Jurkat, Clone E6-1 (cell line): ENCODE data around the gene LZTS3.
"Not testable (repeated sequence)": the region's sequence is repeated elsewhere in the genome, so short reads cannot be mapped to it uniquely, and the experiment has no call there.

Experiments used
- DNase-seq: peaks from one replicate; pipeline ENCODE4 v3.0.0-alpha.2; 2011; ENCODE audit warnings: low read depth, low spot score
- H3K4me3 ChIP-seq: 2 replicates; pipeline ENCODE4 v1.5.1; 2011; ENCODE audit warnings: mild to moderate bottlenecking, low read length, control low read depth, moderate library complexity

LZTS3 gene

DNA sequence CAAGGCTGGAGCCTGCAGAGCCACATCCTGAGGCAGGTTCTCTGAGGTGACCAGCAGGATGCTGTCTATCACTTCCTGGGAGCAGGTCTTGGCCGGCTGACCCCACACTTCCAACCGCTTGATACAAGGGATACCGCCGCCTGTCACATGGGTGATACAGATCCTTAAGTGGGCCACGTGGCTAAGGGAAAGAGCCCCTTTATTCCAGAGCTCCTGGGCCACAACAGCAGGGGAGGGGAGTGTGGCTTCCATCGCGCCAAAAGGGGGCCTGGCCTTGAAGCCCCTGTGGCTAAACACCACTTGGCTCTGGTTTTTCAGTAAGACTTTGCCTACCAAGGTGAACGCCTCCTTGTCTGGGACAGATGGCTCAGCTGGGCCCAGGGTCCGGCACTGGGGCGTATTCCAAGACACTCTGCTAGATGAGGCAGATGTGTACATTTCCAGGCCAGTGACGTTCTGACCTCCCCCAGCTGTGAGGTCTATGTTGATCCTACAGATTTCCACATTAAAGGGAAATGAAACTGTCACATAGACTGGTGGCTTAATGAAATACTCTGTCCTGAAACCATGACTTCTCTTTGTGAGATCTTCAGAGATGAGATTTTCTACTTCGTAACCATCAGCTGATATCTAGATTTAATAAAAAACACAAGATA lies 51.3 kb downstream of the LZTS3 start:
- H3K4me3 ChIP-seq, result no peak overlapping the region

DNA sequence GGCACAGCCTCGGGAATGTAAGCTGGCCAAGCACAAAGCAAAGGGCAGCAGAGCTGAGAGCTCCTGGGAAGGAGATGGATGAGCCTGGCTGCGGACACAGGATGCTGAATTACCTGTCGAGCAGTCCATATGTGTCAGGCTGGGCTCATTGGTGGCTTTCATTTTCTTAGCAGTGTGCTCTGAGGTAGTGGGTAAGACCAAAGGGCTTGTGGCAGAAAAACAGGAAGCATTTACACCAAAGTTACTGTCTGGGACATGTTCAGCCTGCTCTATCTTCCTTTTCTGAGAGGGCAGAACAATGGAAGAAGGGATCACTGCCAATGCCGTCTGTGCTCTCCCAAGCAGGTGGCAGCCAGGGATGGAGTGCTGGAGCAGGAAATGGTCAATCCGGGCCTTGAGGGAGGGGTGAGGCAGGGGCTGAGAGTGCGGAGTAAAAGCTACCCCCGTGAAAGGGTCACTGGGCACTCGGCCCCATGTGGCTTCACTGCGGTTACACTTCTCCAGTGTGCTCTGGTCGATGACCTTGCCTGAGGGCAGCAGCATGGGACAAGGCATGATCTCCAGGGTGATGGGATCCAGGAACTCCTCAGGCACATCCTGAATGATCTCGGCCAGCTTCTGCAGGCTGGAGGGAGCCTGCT lies 52.0 kb downstream of the LZTS3 start:
- DNase-seq, result peak; percentile 54

More for the DNA sequence above, 51.3 kb downstream of the LZTS3 start:
- DNase-seq, result no peak

DNA sequence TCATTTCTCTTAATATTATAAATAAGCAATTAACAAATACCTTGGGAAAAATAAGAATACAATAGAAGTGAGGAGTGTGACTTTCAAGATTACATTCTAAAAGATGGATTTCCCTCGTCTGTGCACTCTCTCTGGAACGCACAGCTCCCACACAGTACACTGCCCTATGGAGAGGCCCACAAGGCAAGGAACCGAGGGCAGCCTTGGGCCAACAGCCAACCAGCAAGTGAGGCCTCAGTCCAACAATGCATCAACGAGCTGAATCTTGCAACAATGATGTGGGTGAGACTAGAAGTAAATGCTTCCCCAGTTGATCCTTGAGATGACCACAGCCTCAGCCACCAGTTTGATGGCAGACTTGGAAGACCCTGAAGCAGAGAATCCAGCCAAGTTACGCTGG lies 54.3 kb downstream of the LZTS3 start:
- no peak for DNase-seq
- H3K4me3 ChIP-seq, result no peak overlapping the region

More for the DNA sequence above, 52.0 kb downstream of the LZTS3 start:
- H3K4me3 ChIP-seq, result no peak overlapping the region

DNA sequence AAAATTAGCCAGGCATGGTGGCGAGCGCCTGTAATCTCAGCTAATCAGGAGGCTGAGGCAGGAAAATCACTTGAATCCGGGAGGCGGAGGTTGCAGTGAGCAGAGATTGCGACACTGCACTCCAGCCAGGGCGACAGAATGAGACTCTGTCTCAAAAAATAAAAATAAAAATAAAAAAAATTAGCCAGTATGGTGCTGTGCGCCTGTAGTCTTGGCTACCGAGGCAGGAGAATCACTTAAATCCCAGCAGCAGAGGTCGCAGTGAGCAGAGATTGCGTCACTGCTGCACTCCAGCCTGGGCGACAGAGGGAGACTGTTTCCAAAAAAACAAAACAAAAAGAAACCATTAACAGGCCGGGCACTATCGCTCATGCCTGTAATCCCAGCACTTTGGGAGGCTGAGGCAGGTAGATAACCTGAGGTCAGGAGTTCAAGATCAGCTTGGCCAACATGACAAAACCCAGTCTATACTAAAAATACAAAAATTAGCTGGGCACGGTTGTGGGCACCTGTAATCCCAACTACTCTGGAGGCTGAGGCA lies 55.4 kb downstream of the LZTS3 start:
- not testable (repeated sequence) for H3K4me3 ChIP-seq
- peak; percentile 50 for DNase-seq

DNA sequence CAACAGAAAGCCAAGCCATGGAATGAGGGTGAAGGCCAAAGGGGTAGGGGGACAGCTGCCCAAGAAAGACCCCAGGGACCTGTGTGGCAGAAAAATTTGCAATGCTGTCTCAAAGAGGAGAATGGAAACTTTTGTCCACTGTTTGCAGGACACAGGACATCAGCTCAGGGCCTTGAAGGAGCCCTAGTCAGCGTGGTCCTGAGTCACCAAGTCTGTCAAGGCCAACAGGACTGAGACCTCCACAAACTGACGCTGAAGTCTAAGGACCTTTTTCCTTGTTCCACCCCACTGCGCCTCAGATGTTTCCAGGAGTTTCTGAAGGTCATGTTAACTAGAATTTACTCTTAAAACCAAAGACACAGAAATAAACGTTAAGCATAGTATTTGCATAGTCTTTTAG lies 57.0 kb downstream of the LZTS3 start:
- no peak overlapping the region for H3K4me3 ChIP-seq
- DNase-seq, result no peak

DNA sequence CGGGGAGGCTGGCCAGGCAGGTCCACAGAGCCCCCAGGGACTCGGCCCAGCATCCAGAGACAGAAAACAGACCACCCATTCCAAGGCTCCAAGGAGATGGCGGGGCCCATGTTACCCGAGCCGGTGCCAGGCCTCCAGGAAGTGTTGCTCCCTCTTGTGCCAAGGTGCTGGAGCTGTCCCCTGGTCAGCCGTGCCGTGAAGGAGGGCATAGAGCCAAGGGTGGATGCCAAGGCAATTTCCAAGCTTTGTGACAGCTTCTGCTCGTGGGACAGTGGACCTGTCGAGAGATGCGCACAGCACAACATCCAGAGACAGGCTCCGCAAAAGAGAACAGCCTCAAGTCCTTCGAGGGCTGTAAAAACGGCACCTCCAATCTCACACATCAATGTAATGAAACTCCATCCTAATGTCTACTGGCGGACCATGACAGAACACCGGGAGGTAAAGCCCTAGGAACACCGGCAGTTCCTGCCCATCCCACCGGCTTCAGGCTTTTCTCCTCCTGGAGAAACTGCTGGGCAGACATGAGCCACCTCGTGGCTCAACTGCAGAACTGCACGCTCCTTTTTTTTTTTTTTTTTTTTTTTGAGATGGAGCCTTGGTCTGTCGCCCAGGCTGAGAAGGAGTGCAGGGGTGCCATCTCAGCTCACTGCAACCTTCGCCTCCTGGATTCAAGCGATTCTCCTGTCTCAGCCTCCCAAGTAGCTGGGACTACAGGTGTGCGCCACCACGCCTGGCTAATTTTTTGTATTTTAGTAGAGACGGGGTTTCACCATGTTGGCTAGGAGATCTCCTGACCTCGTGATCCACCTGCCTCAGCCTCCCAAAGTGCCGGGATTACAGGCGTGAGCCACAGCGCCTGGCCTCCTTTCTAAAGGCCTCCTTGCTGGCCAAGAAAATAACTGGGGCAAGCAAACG lies 57.9 kb downstream of the LZTS3 start:
- DNase-seq, result peak; percentile 35
- H3K4me3 ChIP-seq, result no peak overlapping the region
